ENCODE measurements around the gene AKNA.
A peak's percentile ranks its signal among the peaks of the same experiment; 100 is the strongest.

AKNA gene

GRCh38 chr9:114407889-114408288, 20.1 kb upstream of the AKNA start:
- H3K4me1 ChIP-seq (ENCODE audit: control insufficient read depth, insufficient read depth, low read length) = peaks cover 6% of the 10 kb centered on the region
- H3K27ac ChIP-seq (ENCODE audit: low read length) = no peak overlapping the region
- H3K9me3 ChIP-seq (ENCODE audit: control insufficient read depth, insufficient read depth, low read length) = no peaks in the 10 kb centered on the region
- H3K27me3 ChIP-seq (ENCODE audit: control insufficient read depth, insufficient read depth, low read length) = no peaks in the 10 kb centered on the region
- DNase-seq (ENCODE audit: low read depth, low spot score) = no peak
- WGBS (ENCODE audit: insufficient coverage, insufficient read length) = no CpG with 5 or more reads among the region's 5 CpGs
- H3K4me3 ChIP-seq (ENCODE audit: low read length) = no peak overlapping the region
- no peaks in the 10 kb centered on the region for H3K36me3 ChIP-seq (ENCODE audit: control insufficient read depth, insufficient read depth, low read length)

DNA sequence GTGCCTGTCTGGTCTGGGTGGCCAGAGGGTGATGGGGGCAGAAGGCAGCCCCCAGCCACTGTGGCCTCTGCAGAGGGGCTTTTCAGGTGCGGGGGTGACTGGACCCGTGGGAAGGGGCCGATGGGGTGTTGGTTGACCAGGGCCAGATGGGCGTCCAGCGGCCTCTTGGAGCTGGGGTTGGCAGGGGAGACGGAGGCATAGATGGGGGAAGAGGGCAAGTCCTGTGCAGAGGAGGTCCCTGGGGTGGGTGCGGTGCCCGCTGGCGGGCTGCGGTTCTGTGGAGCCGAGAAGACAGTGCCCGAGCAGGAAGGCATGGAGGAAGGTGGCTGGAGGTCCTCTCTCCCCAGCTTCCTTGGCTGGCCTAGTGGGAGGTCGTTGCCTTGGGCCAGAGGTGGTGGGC, 18.7 kb upstream of the AKNA start:
- no peak for DNase-seq (ENCODE audit: low read depth, low spot score)
- Histone ChIP-seq H3K27me3 (ENCODE audit: control insufficient read depth, insufficient read depth, low read length) (no peaks in the 10 kb centered on the region), H3K4me3 (ENCODE audit: low read length) (no peak overlapping the region), H3K4me1 (ENCODE audit: control insufficient read depth, insufficient read depth, low read length) (peaks cover 6% of the 10 kb centered on the region), H3K9me3 (ENCODE audit: control insufficient read depth, insufficient read depth, low read length) (no peaks in the 10 kb centered on the region), H3K27ac (ENCODE audit: low read length) (no peak overlapping the region), H3K36me3 (ENCODE audit: control insufficient read depth, insufficient read depth, low read length) (no peaks in the 10 kb centered on the region)
- WGBS (ENCODE audit: insufficient coverage, insufficient read length) = no CpG with 5 or more reads among the region's 13 CpGs

DNA sequence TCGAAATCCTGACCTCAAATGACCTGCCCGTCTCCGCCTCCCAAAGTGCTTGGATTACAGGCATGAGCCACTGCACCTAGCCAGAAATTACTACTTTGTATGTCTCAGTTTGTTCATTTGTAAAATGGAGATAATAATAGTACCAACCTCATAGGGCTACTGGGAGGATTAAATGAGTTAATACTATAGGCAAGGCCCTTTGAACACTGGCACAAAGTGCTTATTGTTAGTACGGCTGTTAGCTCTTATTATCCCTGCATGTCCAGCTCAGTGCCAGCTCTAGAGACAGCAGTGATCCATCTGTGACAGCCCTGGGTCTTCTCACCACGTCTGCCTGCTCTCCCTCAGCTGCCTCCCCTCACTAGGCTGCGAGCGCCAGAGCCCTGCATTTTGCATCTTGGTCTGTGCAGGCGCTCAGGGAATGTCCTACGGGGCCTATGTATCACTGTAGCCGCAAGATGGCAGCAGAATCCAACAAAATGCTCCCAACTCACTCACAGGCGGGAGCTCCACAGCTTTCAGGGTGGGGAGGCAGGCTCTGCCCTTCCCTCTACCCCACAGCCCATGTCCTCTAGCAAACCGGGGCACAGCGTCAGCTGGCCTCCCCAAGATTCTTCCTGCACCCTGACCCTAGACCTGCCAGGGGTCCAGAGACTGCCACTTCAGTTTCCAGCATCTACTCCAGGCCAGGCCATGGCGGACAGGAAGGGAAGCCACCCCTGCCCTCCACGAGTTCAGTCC, 17.7 kb upstream of the AKNA start:
- peak; percentile 77 for DNase-seq (ENCODE audit: low read depth, low spot score)
- Histone ChIP-seq H3K27me3 (ENCODE audit: control insufficient read depth, insufficient read depth, low read length) (no peaks in the 10 kb centered on the region), H3K4me1 (ENCODE audit: control insufficient read depth, insufficient read depth, low read length) (peaks cover 6% of the 10 kb centered on the region), H3K9me3 (ENCODE audit: control insufficient read depth, insufficient read depth, low read length) (no peaks in the 10 kb centered on the region), H3K4me3 (ENCODE audit: low read length) (no peak overlapping the region), H3K27ac (ENCODE audit: low read length) (no peak overlapping the region), H3K36me3 (ENCODE audit: control insufficient read depth, insufficient read depth, low read length) (no peaks in the 10 kb centered on the region)
- no CpG with 5 or more reads among the region's 15 CpGs for WGBS (ENCODE audit: insufficient coverage, insufficient read length)

DNA sequence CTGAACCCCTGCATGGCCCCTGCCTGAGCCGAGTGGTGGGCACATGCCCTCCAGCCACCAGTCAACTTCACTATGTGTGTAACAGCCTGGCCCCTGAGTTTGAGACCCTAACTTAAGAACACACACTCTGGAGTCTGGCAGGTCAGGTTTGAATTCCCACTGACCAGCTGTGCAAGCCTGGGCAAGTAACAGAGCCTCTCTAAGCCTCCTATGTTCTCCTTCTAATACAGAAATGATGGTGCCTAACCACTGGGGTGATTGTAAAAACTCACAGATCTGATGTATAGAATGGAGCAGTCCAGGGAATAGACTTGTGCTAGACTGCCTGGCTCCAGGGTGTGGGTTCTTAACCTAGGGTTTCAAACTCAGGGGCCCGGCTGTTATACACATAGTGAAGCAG, 16.7 kb upstream of the AKNA start:
- Histone ChIP-seq H3K27ac (ENCODE audit: low read length) (no peak overlapping the region), H3K27me3 (ENCODE audit: control insufficient read depth, insufficient read depth, low read length) (no peaks in the 10 kb centered on the region), H3K4me1 (ENCODE audit: control insufficient read depth, insufficient read depth, low read length) (peaks cover 5% of the 10 kb centered on the region), H3K4me3 (ENCODE audit: low read length) (no peak overlapping the region), H3K9me3 (ENCODE audit: control insufficient read depth, insufficient read depth, low read length) (no peaks in the 10 kb centered on the region), H3K36me3 (ENCODE audit: control insufficient read depth, insufficient read depth, low read length) (no peaks in the 10 kb centered on the region)
- DNase-seq (ENCODE audit: low read depth, low spot score) = no peak
- WGBS (ENCODE audit: insufficient coverage, insufficient read length) = no CpG with 5 or more reads among the region's 2 CpGs

GRCh38 chr9:114403153-114403756, 15.5 kb upstream of the AKNA start:
- H3K27ac ChIP-seq (ENCODE audit: low read length) = no peak overlapping the region
- H3K27me3 ChIP-seq (ENCODE audit: control insufficient read depth, insufficient read depth, low read length) = no peaks in the 10 kb centered on the region
- DNase-seq (ENCODE audit: low read depth, low spot score) = no peak

DNA sequence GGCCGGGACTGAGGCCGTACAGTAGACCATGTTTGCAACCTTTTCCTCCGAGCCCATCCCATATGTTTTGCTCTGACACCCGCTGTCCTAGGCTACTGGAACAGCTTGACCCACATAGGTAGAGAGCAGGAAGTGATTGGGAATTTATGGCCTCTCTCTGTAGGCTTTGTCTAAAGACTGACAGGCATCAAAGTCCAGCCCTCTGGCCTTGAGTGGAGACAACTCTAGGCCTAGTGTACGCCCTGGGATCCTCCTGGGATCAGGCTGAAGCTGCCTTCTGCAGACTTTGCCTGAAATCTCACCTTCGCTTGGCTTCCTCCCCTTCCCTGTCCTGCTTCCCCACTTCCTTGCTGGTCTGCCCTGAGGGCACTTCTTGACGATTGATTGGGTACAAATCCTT, 13.6 kb upstream of the AKNA start:
- WGBS (ENCODE audit: insufficient coverage, insufficient read length) = no CpG with 5 or more reads among the region's 7 CpGs
- H3K4me3 ChIP-seq (ENCODE audit: low read length) = no peak overlapping the region

More at GRCh38 chr9:114403153-114403756, 15.5 kb upstream of the AKNA start:
- Histone ChIP-seq H3K4me3 (ENCODE audit: low read length) (no peak overlapping the region), H3K9me3 (ENCODE audit: control insufficient read depth, insufficient read depth, low read length) (no peaks in the 10 kb centered on the region), H3K36me3 (ENCODE audit: control insufficient read depth, insufficient read depth, low read length) (no peaks in the 10 kb centered on the region), H3K4me1 (ENCODE audit: control insufficient read depth, insufficient read depth, low read length) (no peaks in the 10 kb centered on the region; the same call in 1 of the 2 replicates)
- WGBS (ENCODE audit: insufficient coverage, insufficient read length) = no CpG with 5 or more reads among the region's 16 CpGs

DNA sequence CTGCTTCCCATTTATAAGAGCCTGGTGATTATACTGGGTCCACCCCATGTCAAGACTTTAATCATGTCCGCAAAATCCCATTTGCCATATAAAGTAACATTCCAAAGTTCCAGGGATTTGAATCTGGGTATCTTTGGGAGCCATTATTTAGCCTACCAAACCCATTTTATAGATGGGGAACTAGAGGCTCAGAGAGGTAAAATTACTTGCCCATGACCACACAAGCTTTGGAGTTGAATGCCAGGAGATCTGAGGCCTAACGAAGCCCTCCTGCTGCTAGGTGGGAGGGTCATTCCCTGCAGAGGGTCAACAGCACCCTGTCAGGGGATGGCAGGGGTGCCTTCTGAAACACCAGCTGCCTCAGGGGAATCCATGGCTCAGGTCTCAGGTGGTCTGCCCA, 13.0 kb upstream of the AKNA start:
- Histone ChIP-seq H3K4me3 (ENCODE audit: low read length) (no peak overlapping the region), H3K4me1 (ENCODE audit: control insufficient read depth, insufficient read depth, low read length) (peaks cover 3% of the 10 kb centered on the region; the same call in 1 of the 2 replicates), H3K36me3 (ENCODE audit: control insufficient read depth, insufficient read depth, low read length) (no peaks in the 10 kb centered on the region), H3K9me3 (ENCODE audit: control insufficient read depth, insufficient read depth, low read length) (no peaks in the 10 kb centered on the region), H3K27me3 (ENCODE audit: control insufficient read depth, insufficient read depth, low read length) (no peaks in the 10 kb centered on the region), H3K27ac (ENCODE audit: low read length) (no peak overlapping the region)
- DNase-seq (ENCODE audit: low read depth, low spot score) = no peak
- WGBS (ENCODE audit: insufficient coverage, insufficient read length) = no CpG with 5 or more reads among the region's 2 CpGs

More for the DNA sequence above, 13.6 kb upstream of the AKNA start:
- Histone ChIP-seq H3K4me1 (ENCODE audit: control insufficient read depth, insufficient read depth, low read length) (peaks cover 3% of the 10 kb centered on the region; the same call in 1 of the 2 replicates), H3K27ac (ENCODE audit: low read length) (no peak overlapping the region), H3K36me3 (ENCODE audit: control insufficient read depth, insufficient read depth, low read length) (no peaks in the 10 kb centered on the region), H3K9me3 (ENCODE audit: control insufficient read depth, insufficient read depth, low read length) (no peaks in the 10 kb centered on the region), H3K27me3 (ENCODE audit: control insufficient read depth, insufficient read depth, low read length) (no peaks in the 10 kb centered on the region)
- DNase-seq (ENCODE audit: low read depth, low spot score) = no peak

- Histone ChIP-seq H3K9me3 (ENCODE audit: control insufficient read depth, insufficient read depth, low read length) (no peaks in the 10 kb centered on the region), H3K36me3 (ENCODE audit: control insufficient read depth, insufficient read depth, low read length) (no peaks in the 10 kb centered on the region), H3K4me3 (ENCODE audit: low read length) (no peak overlapping the region), H3K27me3 (ENCODE audit: control insufficient read depth, insufficient read depth, low read length) (no peaks in the 10 kb centered on the region), H3K4me1 (ENCODE audit: control insufficient read depth, insufficient read depth, low read length) (peaks cover 3% of the 10 kb centered on the region; the same call in 1 of the 2 replicates), H3K27ac (ENCODE audit: low read length) (no peak overlapping the region)
- no peak for DNase-seq (ENCODE audit: low read depth, low spot score)
- no CpG with 5 or more reads among the region's 1 CpG for WGBS (ENCODE audit: insufficient coverage, insufficient read length)
These were observed 12.4 kb upstream of the AKNA start for GRCh38 chr9:114400219-114400618.

- DNase-seq (ENCODE audit: low read depth, low spot score) = no peak
- Histone ChIP-seq H3K4me3 (ENCODE audit: low read length) (no peak overlapping the region), H3K27me3 (ENCODE audit: control insufficient read depth, insufficient read depth, low read length) (no peaks in the 10 kb centered on the region), H3K36me3 (ENCODE audit: control insufficient read depth, insufficient read depth, low read length) (no peaks in the 10 kb centered on the region), H3K27ac (ENCODE audit: low read length) (no peak overlapping the region), H3K9me3 (ENCODE audit: control insufficient read depth, insufficient read depth, low read length) (no peaks in the 10 kb centered on the region), H3K4me1 (ENCODE audit: control insufficient read depth, insufficient read depth, low read length) (peaks cover 3% of the 10 kb centered on the region; the same call in 1 of the 2 replicates)
- WGBS (ENCODE audit: insufficient coverage, insufficient read length) = no CpG with 5 or more reads among the region's 4 CpGs
These were observed 11.6 kb upstream of the AKNA start for GRCh38 chr9:114399381-114399780.

DNA sequence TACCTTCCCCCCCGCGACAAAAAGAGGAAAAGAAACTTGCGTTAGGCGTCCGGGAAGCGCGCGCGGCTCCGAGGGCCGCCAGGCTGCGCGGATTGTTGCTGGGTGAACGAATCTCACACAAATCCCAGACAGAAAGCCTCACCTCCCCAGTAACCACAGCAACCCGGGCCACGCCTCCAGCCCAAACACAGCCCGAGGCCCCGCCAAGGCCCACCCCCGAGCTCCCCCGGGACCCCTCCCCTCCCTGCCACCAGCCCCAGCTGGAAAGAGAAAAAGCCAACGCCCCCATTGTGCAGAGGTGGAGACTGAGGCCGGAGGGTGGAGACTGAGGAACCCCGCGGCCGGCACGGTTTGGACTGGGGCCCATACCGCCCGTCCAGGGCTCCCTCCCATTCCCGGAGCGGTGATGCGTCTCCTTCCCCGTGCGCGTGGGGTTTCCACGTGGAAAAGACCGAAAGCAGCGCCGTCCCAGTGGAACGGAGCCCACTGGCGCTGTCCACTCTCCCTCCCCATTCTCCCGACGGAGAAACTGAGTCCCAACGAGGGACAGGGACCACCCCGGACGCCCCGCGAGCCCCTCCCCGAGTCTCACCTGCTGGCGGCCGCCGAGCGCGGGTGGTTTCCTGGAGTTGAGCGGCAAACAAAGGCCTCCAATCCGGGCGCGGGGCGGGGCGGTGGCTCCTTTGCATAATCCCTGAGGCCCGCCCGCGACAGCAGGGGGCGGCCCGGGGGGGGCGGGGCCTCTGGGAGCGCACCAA, 10.2 kb upstream of the AKNA start:
- peaks cover 3% of the 10 kb centered on the region; the same call in 1 of the 2 replicates for H3K4me1 ChIP-seq (ENCODE audit: control insufficient read depth, insufficient read depth, low read length)
- no peaks in the 10 kb centered on the region for H3K9me3 ChIP-seq (ENCODE audit: control insufficient read depth, insufficient read depth, low read length)
- no peaks in the 10 kb centered on the region for H3K36me3 ChIP-seq (ENCODE audit: control insufficient read depth, insufficient read depth, low read length)
- WGBS (ENCODE audit: insufficient coverage, insufficient read length) = no CpG with 5 or more reads among the region's 66 CpGs
- H3K4me3 ChIP-seq (ENCODE audit: low read length) = peak overlapping the region; percentile 77
- no peaks in the 10 kb centered on the region for H3K27me3 ChIP-seq (ENCODE audit: control insufficient read depth, insufficient read depth, low read length)
- no peak overlapping the region for H3K27ac ChIP-seq (ENCODE audit: low read length)
- no peak for DNase-seq (ENCODE audit: low read depth, low spot score)

All from iPS DF 6.9 (cell line).